MG63 (cell line): ENCODE measurements around the gene OR12D3. TPM values are rescaled to one million over a fixed set of nuclear protein-coding genes. Genes with fewer than 3 reads are reported as not detected.
"Not testable (repeated sequence)": the region's sequence is repeated elsewhere in the genome, so short reads cannot be mapped to it uniquely, and the experiment has no call there.

Source experiments
- DNase-seq: peaks from one replicate; pipeline ENCODE4 v3.0.0-alpha.2; 2020
- H3K27me3 ChIP-seq: fragments of 250-450 bp; sonication (Bioruptor Pico); 2 replicates; pipeline ENCODE4 v1.5.1; 2020; ENCODE audit warnings: mild to moderate bottlenecking, moderate library complexity
- H3K36me3 ChIP-seq: fragments of 250-450 bp; sonication (Bioruptor Pico); 2 replicates; pipeline ENCODE4 v1.5.1; 2020; ENCODE audit warnings: mild to moderate bottlenecking, moderate library complexity
- H3K4me3 ChIP-seq: fragments of 250-450 bp; sonication (Bioruptor Pico); 2 replicates; pipeline ENCODE4 v1.5.1; 2020; ENCODE audit warnings: mild to moderate bottlenecking, moderate library complexity
- H3K9me3 ChIP-seq: fragments of 250-450 bp; sonication (Bioruptor Pico); 2 replicates; pipeline ENCODE4 v1.5.1; 2020; ENCODE audit warnings: mild to moderate bottlenecking, moderate library complexity
- total RNA-seq: library from RNA; depleted of rRNA; stranded (reverse); fragments of >200 nt; shearing (Covaris generic); gene quantifications from 2 replicates; pipeline ENCODE4 v1.2.3, GENCODE V29; 2014; ENCODE audit warnings: low replicate concordance; rRNA removed

The OR12D3 gene, protein sequence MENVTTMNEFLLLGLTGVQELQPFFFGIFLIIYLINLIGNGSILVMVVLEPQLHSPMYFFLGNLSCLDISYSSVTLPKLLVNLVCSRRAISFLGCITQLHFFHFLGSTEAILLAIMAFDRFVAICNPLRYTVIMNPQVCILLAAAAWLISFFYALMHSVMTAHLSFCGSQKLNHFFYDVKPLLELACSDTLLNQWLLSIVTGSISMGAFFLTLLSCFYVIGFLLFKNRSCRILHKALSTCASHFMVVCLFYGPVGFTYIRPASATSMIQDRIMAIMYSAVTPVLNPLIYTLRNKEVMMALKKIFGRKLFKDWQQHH
- total RNA-seq = not detected in 2 replicates

DNA sequence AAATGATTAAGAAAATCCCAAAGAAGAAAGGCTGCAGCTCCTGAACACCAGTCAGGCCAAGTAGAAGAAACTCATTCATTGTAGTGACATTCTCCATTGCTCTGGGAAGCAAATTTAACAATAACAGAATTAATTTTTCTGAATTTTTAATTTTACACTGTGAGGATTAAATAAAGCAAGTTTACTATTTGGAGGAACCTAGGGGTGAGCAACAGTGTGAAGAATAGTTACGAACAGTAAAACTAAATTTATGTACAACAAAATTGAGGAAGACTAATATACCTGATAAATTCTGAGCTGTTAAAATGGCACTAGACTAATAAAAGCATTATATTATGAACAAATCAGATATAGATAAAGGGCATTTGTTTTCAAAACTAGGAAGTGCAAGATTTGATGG lies at the start of gene OR12D3:
OR12D3 (minus strand) TSS at position 101 of the 400 bp plus-strand sequence; CDS start at position 97, 4 bp downstream.
- Histone ChIP-seq H3K9me3 (no peaks in the 10 kb centered on the region), H3K4me3 (no peak within 1 kb of the TSS), H3K36me3 (no peaks in the 10 kb centered on the region), H3K27me3 (no peaks in the 10 kb centered on the region)
- no peak for DNase-seq

DNA sequence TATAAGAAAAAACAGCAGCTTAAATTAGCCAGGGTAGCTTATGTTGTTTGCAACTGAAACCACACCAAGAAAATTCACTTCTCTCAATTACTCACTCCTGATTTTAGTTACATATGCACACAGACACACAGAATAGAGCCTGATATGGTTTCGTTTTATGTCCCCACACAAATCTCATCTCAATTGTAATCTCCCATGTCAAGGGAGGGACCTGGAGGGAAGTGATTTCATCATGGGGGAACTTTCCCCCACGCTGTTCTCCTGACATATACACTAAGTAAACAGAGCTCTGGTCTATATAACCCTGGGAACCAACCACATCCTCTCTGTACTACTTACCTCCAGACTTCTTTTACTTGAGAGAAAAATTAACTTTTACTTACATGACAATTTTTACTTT lies 49.5 kb upstream of the OR12D3 start:
- Histone ChIP-seq H3K4me3 (no peak overlapping the region), H3K9me3 (no peaks in the 10 kb centered on the region), H3K27me3 (no peaks in the 10 kb centered on the region), H3K36me3 (no peaks in the 10 kb centered on the region)
- no peak for DNase-seq

DNA sequence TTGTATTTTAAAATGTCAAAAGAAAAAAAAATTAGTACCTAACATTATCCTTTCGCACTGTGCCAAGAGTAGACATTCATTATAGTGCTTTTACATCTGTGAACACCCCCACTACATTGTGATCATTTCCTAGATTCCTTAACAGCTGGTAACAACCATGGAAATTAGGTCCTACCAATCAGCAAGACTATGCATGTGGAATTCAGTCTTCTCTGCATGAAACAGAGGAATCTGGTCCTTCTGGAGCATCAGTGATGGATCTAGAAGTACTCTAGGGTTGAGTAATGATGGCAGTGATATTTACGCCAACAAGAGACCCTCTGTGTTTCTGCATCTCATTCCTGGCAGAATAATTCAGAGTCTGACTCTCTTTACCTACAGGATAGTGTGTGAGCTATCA lies 49.1 kb upstream of the OR12D3 start:
- no peaks in the 10 kb centered on the region for H3K9me3 ChIP-seq
- no peak overlapping the region for H3K4me3 ChIP-seq
- no peaks in the 10 kb centered on the region for H3K27me3 ChIP-seq
- no peak for DNase-seq
- no peaks in the 10 kb centered on the region for H3K36me3 ChIP-seq

DNA sequence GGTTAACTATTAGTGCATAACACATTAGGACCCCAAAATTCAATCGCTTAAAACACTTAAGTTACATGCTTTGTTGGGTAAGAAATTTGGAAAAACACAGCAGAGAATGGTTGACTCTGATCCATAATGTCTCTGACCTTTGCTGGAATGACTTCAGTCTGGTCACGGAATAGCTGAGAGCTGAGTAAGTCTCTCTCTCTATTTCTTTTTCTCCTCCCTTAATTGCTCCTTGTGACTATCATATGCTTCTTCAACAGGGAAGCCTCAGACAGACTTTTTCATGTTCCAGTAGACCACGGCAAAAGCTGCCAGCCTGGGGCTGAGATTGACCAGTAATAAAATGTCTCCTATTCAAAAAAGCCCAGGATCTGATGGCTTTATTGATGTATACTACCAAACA lies 44.4 kb upstream of the OR12D3 start:
- Histone ChIP-seq H3K27me3 (no peaks in the 10 kb centered on the region), H3K4me3 (no peak overlapping the region), H3K9me3 (no peaks in the 10 kb centered on the region), H3K36me3 (no peaks in the 10 kb centered on the region)
- no peak for DNase-seq

DNA sequence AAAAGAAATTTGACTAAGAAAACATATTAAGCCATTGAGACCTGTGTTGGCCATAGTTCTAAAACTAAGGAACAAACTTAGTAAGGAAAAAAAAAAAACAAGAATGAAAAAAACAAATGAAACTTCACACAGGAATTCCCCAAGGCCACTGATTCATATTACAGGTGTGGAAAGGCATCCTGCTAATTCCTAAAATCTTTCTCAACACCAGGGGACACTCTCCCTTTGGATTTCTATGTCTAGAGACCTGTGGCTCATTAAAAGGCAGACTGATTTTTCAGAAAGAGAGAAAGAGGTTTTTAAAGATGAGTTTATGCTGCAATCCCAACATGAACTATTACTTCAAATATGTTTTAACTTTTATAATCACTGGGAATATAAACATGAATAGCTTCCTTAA lies 39.5 kb upstream of the OR12D3 start, which contains the start of gene OR12D1:
OR12D1 (plus strand) TSS at position 341 of the 400 bp plus-strand sequence.
- Histone ChIP-seq H3K27me3 (no peaks in the 10 kb centered on the region), H3K36me3 (no peaks in the 10 kb centered on the region), H3K4me3 (no peak within 1 kb of the TSS), H3K9me3 (no peaks in the 10 kb centered on the region)
- DNase-seq = no peak

DNA sequence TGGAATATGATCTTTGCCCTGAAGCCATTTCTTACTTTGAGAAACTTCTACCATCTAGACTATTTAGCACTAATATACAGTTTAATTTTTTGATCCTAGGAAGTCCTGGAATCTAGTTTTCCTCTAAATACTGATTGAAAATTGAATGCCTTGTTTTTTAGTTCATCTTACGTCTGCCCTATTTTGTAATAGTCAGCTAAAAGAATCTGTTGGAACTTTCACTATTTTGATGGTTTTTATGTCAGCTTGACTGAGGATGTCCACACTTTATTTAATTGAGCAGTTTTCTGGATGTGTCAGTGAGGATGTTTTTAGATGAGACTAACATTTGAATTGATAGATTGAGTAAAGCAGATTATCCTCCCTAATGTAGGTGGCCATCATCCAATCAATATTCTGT lies 28.7 kb upstream of the OR12D3 start:
- Histone ChIP-seq H3K36me3 (no peaks in the 10 kb centered on the region), H3K4me3 (no peak overlapping the region), H3K9me3 (no peaks in the 10 kb centered on the region), H3K27me3 (no peaks in the 10 kb centered on the region)
- no peak for DNase-seq

DNA sequence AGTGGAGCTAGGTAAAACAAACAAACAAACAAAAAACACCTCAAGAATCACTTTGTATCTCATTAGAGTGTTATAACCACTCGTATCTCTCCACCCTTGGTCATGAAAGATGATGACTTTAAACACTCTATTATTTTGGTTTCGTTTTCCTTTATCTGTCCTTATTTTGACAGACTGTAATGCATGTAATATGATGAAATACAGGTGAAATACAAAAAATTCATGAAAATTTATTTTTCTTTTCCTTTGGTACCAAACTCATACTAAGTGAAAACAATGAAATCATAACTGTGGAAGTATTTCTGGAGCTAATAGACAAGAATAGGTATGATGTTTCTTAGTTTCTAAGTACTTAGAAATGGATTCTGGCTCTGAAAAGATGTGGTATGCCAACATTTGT lies 24.4 kb upstream of the OR12D3 start:
- Histone ChIP-seq H3K9me3 (no peaks in the 10 kb centered on the region), H3K4me3 (no peak overlapping the region), H3K36me3 (no peaks in the 10 kb centered on the region), H3K27me3 (no peaks in the 10 kb centered on the region)
- no peak for DNase-seq

DNA sequence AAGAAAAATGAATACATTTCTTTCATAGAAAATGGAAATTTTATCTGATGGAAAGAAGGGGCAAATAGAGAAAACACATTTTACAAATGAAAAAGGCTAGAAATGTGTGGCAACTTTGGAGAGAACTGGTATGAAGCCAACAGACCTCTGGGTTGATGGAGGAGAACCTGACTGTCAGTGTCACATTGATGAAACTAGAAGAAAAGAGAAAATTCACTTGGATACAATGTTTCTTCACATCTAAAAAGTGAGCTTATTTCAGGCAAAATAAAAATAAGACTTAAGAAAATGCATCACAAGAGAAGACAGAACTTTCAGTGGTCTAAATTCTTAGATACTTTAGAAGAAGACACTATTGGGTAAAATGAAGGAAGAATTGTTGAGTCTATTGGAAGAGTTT lies 20.2 kb upstream of the OR12D3 start, which contains the start of gene OR12D2:
OR12D2 (plus strand) TSS at position 301 of the 400 bp plus-strand sequence. CDS start 1,069 bp downstream, outside the sequence.
- Histone ChIP-seq H3K27me3 (no peaks in the 10 kb centered on the region), H3K36me3 (no peaks in the 10 kb centered on the region), H3K9me3 (no peaks in the 10 kb centered on the region), H3K4me3 (no peak within 1 kb of the TSS)
- DNase-seq = no peak

DNA sequence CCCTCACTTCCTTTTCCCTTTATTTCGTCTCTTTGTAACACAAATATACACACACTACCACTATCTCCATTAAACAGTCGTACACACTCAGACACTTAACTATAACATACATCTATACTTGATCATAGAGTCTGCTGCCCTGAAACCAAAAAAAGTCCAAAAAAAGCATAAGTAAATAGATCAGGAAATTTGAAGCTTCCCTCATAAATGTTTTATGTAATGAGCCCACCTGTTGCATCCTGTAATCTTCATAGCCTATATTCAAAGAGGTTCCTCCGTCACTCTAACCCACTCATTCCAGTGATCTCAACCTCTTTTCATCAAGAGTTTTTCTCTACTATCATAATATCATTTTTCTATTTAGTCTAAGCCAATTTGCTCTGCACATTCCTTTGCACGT lies 13.4 kb upstream of the OR12D3 start:
- H3K4me3 ChIP-seq = no peak overlapping the region
- DNase-seq = no peak
- no peaks in the 10 kb centered on the region; the same call in 1 of the 2 replicates for H3K27me3 ChIP-seq
- H3K9me3 ChIP-seq = no peaks in the 10 kb centered on the region
- H3K36me3 ChIP-seq = no peaks in the 10 kb centered on the region

DNA sequence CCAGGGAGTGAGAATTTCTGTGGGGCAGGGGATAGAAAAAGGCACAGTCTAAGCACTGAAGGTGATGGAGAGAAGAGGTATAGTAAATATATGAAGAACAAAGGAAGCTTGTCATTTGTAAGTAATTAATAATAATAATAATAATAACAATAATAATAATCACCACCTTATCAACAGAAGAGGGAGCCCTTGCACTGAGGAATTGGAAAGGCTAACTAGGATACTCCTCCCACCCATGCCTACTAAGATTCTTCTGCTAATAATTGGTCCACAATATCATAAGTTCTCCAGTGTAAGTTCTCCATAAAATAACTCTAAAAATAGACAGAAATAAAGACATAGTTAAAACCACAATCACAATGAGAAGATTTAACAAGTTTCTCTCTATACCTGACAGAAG lies 912 bp upstream of the OR12D3 start:
- no peaks in the 10 kb centered on the region for H3K36me3 ChIP-seq
- no peaks in the 10 kb centered on the region for H3K27me3 ChIP-seq
- no peak for DNase-seq
- H3K9me3 ChIP-seq = no peaks in the 10 kb centered on the region
- no peak overlapping the region for H3K4me3 ChIP-seq

DNA sequence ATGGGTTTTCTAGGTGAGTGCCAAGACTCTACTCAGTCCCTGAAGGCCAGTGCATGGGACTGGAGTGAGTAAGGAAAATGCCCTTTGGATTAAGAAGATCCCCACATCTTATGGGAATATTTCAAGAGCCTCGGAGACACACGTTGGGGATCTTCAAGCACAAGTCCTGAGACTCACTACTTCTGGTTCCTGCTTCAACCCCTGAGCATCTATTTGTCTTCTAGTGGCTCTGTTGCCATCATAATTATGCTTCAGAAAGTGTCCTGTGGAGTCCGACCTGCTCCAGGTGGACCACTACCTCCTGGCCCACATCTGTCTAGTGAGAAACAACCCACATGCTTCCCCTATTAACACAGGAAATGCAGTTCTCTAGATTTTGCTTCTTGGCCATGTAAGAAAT lies 6.3 kb downstream of the OR12D3 start, which contains the start of gene OR5V1:
OR5V1 (minus strand) TSS at position 101 of the 400 bp plus-strand sequence. CDS start 12,670 bp downstream, outside the sequence.
- no peak for DNase-seq
- H3K9me3 ChIP-seq = no peaks in the 10 kb centered on the region
- no peak within 1 kb of the TSS for H3K4me3 ChIP-seq
- H3K27me3 ChIP-seq = no peaks in the 10 kb centered on the region
- H3K36me3 ChIP-seq = no peaks in the 10 kb centered on the region

DNA sequence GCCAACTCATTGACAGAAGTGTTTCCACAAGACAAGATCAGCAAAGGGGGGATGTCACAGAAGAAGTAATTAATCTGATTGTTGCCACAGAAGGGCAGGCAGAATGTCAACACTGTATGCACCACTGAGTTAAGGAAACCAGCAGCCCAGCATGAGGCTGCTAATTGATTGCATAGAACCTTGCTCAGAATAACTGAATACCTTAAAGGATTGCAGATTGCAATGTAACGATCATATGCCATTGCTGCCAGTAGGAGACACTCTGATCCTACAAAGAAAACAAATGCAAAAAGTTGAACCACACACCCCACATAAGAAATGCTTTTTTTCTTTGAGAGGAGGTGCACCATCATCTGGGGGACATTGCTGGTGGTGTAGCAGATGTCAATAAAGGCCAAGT lies 19.5 kb downstream of the OR12D3 start:
- no peak for DNase-seq
- Histone ChIP-seq H3K9me3 (no peaks in the 10 kb centered on the region), H3K36me3 (no peaks in the 10 kb centered on the region), H3K4me3 (no peak overlapping the region), H3K27me3 (no peaks in the 10 kb centered on the region)

DNA sequence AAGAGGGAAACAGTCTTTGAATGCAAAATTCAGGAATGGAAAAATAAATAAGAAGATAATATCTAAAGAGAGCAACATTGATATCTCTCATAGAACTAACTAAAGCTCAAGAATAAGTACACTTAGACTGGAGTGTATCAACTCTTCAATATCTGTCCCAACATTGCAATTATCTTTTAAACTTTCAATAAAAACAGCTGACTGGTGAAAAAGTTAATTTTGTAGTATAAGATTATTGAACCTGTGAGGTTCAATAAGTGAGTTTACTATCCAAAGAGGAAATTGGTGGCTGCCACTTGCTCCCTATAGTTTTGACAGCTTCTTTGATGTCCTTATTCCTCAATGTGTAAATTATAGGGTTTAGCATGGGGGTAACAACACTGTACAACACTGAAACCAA lies 20.1 kb downstream of the OR12D3 start:
- no peaks in the 10 kb centered on the region for H3K27me3 ChIP-seq
- H3K4me3 ChIP-seq = no peak overlapping the region
- no peak for DNase-seq
- no peaks in the 10 kb centered on the region for H3K36me3 ChIP-seq
- no peaks in the 10 kb centered on the region for H3K9me3 ChIP-seq

DNA sequence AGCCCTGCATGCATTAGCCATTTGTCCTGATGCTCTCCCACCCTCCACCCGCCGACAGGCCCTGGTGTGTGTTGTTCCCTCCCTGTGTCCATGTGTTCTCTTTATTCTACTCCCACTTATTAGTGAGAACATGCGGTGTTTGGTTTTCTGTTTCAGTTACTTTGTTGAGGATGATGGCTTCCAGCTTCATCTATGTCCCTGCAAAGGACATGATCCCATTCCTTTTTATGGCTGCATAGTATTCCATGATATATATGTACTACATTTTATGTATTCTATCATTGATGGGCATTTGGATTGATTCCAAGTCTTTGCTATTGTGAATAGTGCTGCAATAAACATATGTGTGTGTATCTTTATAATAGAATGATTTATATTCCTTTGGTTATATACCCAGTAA lies 25.7 kb downstream of the OR12D3 start:
- H3K4me3 ChIP-seq, H3K9me3 ChIP-seq, H3K36me3 ChIP-seq, DNase-seq, H3K27me3 ChIP-seq: not testable (repeated sequence)

DNA sequence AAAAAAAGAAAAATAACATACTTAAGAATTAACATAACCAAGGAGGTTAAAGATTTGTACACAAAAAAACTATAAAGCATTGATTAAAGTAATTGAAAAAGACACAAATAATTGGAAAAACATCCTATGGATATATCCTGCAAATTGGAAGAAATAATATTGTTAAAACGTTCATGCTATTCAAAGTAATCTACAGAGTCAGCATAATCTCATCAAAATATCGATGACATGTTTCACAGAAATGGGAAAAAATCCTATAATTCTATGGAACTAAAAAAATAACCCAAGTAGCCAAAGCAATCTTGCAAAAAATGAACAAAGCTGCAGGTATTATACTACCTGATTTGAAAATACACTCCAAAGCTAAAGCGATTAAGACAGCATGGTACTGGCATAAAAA lies 29.7 kb downstream of the OR12D3 start:
- DNase-seq = no peak
- Histone ChIP-seq H3K4me3 (no peak overlapping the region), H3K9me3 (no peaks in the 10 kb centered on the region), H3K36me3 (no peaks in the 10 kb centered on the region), H3K27me3 (no peaks in the 10 kb centered on the region)

DNA sequence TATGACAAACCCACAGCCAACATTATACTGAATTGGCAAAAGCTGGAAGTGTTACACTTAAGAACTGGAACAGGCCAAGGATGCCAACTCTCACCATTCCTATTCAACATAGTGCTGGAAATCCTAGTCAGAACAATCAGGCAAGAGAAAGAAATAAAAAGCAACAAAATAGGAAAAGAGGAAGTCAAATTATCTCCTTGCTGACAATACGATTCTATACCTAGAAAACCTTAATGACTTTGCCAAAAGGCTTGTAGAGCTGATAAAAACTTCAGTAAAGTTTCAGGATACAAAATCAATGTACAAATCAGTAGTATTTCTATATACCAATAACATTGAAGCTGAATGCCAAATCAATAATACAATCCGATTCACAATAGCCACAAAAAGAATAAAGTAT lies 38.8 kb downstream of the OR12D3 start:
- DNase-seq = no peak
- H3K36me3 ChIP-seq = no peaks in the 10 kb centered on the region
- H3K4me3 ChIP-seq = no peak overlapping the region
- H3K9me3 ChIP-seq = no peaks in the 10 kb centered on the region
- no peaks in the 10 kb centered on the region for H3K27me3 ChIP-seq

DNA sequence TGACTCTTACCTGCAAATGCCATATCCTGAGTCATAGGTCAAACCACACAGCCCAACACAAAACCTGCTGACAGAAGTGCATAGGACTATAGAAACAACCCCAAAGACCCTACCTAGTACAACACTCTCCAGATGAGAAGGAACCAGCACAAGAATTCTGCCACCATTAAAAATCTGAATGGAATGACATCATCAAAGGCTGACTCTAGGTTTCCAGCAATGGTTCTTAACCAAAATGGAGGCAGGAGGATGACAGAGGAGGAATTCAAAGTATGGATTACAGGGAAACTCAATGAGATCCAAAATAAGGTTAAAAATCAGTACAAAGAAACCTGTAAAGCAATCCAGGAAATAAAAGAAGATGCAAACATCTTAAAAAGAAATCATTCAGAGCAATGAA lies 42.4 kb downstream of the OR12D3 start:
- H3K9me3 ChIP-seq = no peaks in the 10 kb centered on the region
- no peaks in the 10 kb centered on the region for H3K36me3 ChIP-seq
- no peaks in the 10 kb centered on the region for H3K27me3 ChIP-seq
- DNase-seq = no peak
- H3K4me3 ChIP-seq = no peak overlapping the region

DNA sequence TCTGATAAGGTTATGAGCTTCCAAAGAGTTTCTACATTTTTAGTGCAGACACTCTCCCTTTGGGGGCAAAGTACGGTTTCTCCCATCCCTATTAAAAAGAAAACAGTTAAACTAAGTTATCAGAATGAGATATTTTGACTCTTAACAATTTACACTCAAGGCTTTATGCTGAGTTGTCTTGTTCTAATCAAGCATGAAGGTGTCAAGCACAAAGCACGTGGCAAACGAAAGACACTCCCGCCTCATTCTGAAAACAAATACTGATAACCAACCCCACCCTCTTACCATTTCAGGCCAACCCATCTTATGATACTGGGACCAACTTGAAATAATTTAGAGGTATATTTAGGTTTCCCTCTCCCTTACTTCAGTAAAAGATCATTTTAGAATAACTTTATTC lies 49.3 kb downstream of the OR12D3 start:
- DNase-seq = no peak
- Histone ChIP-seq H3K36me3 (no peaks in the 10 kb centered on the region), H3K4me3 (no peak overlapping the region), H3K27me3 (no peaks in the 10 kb centered on the region; the same call in 1 of the 2 replicates), H3K9me3 (no peaks in the 10 kb centered on the region)
